GM19193 (cell line): ENCODE data around the gene MAPK8IP1.

Experiments used
- POLR2A ChIP-seq: IDR thresholded peaks from 4 replicates; pipeline ENCODE4 v1.6.1; 2011; ENCODE audit not compliant: insufficient read depth, insufficient read length; ENCODE audit errors: extremely low read depth

MAPK8IP1 gene

DNA sequence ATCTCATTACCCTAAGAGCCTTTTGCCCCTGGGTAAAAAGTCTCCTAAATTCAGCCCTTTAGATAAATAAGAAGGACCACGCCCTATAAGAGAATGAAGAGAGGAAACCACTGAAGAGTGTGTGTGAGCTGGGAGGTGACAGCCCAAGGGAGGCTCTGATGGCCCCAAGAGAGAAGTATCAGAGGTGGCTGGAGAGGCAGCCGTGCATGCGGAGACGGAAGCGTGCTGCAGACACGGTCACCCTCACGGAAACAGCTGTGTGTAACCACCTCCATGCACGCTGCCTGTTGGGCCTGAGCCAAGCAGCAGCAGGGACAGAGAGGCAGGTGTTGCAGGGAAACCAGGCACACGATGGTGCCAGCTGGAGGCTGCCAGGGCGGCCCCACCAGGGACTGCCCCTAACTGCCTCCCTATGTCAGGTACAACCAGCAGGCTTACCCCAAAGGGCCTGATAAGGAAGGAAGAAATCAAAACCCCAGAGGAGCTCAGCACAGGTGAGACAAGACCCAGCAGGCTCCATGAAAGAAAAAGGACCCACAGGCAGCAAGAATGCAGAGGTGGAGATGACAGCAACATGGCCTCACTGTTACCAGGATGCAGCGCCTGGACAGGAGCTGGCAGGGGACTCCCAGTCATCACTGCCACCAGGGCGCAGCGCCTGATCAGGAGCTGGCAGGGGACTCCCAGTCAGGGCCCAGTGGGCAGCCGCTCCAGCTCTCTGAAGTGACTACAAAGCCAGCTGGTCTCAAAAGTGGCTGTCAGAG lies 44.8 kb downstream of the MAPK8IP1 start:
- TF ChIP-seq POLR2A: no peak

DNA sequence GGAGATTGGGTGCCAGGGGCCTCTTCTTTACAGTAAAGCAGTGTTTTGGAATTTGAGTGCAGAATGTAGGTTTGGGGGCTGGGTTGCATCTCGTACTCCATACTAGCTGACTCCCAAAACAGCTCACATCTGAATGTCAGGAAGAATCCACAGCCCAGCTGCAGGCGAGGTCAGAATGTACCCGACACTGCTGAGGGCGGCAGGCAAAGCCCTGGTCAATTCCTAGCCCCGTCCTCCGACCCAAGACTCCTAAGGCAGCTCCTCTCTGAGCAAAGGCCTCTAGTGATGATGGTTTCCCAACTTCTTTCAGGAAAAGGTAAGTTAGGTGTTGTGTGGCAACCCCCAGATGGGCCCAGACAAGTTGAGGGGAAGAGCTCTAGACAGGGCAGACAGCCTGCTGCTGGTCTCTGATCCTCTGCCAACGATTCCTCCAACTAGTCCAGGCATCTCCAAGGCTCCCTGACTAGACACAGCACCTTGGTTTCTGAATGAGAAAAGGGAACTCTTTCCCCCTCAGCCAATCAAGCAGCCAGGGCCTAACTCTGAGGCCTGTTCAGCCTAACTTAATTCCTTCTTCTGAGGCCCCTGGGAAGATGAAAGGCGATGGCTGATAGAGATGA lies 45.6 kb downstream of the MAPK8IP1 start:
- TF ChIP-seq POLR2A: no peak

DNA sequence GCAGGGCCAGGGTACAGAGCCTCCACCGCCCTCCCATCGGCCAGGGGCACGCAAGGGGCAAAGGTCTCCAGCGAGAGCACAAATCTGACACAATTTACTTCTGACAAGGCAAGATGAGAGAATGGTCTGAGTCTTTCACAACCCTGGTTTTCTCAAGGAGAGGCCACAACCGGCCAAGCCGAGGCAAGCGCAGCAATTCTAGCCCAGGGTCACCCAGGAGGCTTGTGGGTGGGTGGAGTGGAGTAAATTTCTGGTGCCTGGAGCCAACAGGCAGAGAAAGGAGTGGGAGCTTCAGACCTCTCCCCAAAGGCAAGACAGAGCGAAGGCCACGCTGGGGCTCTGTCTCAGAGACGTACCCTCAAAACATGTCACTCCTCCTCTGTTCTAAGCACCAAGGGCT lies 46.3 kb downstream of the MAPK8IP1 start:
- TF ChIP-seq POLR2A: no peak

DNA sequence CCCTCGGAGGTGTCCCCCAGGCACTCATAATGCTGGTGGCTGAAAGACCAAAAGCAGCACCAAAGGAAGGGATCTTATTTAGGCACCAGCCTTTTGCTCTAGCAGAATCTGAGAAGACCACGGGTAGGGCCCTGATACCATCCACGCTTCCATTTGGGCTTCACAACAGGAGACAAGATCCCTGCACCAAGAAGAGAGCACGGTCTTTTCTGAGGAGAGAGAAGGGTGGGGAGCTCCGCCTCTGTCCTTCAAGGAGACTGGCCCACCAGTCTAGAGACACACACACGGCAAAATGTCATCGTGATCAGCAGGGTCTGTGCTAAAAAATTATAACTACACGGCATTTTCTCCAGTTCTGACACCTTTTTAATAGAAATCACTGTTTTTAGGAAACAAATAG lies 46.8 kb downstream of the MAPK8IP1 start:
- TF ChIP-seq POLR2A: no peak

DNA sequence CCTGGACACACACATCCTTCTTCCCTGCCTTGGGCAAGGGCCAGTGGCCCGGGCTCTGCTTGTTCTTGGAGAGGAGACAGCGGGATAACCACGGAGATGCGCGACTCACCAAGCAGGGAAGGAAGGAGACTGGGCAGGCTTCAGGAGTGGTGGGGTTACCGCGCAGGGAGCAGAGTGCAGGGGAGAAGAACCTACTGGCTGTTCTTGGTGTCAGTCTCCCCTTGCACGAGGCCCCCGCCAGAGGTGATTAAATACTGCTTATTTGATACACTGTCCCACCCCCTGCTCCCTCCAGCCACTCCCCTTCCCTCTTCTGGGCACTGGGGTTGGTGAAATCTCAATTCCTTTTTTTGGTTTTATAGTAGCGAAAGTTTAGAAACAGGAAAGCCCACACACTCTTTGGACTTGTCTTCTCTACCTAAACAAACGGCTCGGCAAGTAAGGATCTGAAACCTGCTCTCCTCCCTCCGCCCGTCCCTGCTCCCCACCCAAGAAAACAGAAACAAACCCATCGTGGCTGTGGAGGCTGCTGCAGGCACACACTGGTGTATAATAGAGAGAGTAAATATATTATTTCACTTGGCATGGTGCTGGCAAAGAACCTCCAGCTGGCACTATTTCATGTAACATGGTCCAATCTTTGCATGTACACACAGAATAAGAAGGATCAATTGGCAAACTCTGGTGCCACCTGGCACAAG lies 47.8 kb downstream of the MAPK8IP1 start:
- TF ChIP-seq POLR2A: no peak

DNA sequence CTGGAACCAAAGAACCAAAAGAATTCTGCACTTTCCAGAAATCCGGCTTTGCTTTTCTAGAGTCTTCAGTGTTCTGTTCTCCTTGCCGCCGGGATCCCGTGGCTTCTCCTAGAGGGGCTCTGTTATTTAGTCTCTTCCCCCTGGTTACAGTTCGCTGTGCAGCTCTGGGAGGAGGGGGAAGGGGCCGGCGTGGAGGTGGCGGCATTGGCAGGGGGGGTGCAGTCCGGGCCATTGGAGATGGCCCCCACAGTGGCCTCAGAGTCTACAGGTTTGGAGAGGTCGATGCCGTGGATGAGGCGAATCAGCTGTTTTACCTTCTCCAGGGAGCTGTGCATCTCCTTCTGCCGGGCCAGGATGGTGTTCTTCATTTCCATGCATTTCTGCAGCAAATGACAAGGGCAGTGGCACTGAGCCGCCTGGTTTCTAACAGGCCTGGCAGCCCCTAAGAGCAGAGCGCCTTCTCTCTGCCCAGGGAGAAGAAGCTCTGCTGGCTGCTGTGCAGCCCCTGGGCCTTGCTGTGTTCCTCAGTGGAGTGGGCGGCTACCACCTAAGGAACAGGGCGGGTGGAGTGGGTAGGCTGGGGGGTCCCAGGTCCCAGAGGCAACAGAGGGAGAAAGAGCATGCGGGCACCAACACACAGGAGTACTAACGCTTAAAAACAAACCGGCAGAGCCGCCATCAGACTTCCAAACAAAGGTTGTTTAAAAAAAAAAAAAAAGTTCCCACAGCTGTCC lies 48.6 kb downstream of the MAPK8IP1 start:
- no peak for TF ChIP-seq POLR2A

DNA sequence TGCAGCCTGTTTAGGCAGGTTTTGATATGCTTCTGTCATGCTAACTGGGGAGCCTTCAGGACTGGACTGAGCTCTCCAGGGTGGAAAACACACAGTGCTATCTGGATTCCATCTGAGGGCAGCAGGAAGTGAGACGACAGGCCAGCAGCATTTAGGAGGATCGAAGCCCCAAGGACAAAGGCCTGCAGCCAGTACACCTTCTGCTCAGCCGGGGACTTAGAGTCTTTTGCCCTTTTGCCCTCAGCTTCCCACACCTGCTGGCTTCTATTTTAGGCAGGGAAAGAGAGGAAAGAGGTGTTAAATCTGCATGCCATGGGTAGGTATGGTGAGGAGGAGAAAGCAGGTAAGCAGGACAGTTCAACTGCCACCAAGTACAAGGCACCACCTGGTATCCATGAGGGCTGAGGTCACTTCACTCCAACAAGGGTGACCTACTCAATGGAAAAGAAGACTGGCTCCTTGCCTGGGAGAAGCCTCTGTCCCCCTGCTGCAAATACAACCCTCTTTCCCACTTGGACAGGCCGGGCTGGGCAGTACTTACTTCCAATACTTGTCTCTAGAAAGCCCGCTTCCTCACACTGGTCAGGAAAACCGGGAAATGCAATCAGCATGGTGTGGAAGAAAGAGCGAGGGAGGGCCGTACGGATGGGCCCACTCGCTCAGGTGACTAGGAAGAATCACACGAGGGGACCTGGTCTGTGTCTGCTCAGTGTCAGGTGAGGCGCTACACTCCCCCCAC lies 49.3 kb downstream of the MAPK8IP1 start:
- TF ChIP-seq POLR2A: no peak

DNA sequence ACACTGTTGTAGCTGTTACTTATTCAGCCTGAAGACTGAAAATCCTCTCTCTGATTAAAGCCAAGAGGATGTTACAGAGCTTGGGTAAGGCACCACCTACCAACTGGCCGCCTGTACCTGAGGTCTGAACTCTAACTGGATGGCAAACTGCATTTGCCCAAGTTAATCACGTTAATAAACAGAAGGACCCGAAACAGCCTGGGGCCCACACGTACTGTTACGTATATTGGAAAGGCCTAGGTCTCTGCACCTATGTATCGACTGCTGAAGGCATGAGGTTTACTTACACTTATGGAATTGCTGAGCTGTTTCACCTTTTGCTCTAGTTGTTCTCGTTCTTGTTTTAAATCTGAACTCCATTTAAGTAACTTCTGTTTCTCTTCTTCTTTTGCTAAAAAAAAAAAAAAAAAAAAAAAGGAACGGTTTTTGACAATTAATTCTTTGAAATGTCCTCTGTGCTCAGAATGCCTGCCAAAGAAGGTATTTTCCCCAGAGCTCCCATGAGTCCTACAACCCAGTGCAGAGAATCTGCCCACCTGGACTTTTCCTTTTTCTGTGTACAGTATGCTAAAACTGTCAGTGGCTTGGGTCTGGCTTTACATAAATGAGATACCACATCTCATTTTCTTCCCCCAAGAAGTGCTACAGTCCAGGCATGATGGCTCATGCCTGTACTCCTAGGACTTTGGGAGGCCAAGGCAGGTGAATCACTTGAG lies 50.1 kb downstream of the MAPK8IP1 start:
- no peak for TF ChIP-seq POLR2A

DNA sequence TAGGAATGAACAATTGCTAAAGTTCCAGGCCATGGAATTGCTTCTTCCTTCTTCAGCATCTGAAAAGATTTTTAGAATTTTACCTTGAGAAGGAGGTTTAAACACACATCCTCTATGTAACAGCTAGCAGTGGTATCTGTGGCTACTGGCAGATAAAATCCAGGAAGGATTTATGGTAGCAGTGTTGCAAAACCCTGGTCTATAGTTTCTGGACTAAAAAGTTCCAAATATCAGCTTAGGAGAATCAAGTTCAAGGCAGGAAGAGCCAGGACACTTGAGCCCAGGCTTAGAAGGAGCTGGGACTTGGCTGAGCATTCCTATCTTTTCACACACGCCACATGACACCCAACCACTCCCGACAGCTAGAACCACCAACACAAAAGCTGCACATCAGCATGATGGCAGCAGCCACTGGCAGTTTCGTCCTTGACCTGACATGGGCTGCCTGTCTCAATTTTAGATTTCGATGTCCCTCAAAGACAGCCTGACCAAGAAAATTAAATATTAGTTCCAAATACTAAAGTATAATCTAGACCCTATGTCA lies 51.1 kb downstream of the MAPK8IP1 start:
- no peak for TF ChIP-seq POLR2A

DNA sequence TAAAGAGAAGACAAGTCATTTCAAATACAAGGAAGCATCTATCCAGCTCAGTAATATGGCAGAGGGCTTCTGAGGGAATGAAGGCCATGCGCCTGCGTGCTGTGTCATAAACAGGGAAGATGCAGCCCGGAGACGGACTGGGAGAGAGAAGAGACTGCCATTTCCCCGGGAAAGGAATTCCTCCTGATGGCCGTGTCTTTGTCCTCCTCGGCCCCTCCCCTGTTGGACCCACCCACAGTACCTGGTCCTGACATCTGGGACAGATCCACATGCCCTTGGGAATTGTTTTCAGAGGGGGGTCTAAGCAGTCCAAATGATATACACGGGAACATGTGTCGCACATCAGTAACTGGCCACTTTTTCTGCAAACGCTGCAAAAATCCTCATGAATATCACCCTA lies 52.5 kb downstream of the MAPK8IP1 start:
- no peak for TF ChIP-seq POLR2A

DNA sequence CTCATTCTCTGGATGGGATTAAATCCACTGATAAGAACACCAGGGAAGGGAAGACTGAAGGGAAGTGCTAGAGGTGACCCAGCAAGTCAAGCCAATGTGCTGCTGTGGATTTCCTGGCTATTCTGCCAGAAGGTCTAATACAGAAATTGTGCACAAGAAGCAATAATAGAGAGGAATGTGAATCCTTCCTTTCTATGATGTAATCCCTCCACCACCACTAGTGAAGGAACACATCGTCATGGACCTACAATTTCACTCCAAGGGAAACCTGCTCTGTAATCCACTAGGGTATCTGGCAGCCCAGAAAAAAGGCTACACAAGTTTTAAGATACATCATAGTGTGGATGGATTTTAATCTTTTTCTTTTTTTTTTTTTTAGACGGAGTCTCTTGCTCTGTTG lies 54.4 kb downstream of the MAPK8IP1 start:
- TF ChIP-seq POLR2A: no peak

DNA sequence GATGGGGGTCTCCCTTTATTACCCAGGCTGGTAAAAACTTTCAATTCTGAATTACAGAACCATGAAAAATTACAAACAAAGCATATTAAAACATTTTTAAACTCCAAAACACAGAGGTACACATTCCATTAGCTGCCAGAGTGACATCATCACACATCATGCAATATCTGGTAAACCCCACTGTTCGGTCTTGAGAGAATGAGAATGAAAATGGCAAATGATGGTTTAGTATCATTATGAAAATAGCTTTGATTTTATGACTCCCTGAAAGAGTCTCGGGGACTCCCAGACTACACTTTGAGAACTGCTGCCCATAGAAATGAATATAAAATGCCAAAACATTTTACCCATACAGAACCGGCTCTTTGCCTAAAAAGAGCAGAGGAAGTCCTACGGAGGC lies 55.8 kb downstream of the MAPK8IP1 start:
- no peak for TF ChIP-seq POLR2A

DNA sequence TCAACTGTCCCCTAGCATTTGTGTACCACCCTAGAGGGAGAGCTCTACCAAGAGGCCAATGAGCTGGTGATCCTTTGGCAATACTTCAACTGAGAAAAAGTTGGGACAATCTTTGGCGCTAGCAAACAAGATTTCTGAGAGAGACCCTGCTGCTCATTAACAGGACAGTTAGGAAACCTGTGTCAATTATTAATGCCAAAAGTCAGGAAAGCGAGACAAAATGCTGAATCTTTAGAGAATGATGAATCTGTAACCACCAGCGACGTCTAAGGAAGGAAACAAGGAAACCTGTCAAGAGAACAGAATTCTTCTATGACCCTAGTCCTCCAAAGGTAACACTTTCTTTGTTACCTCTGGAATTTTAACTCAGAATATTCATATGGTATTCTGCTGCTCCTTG lies 56.9 kb downstream of the MAPK8IP1 start:
- no peak for TF ChIP-seq POLR2A

DNA sequence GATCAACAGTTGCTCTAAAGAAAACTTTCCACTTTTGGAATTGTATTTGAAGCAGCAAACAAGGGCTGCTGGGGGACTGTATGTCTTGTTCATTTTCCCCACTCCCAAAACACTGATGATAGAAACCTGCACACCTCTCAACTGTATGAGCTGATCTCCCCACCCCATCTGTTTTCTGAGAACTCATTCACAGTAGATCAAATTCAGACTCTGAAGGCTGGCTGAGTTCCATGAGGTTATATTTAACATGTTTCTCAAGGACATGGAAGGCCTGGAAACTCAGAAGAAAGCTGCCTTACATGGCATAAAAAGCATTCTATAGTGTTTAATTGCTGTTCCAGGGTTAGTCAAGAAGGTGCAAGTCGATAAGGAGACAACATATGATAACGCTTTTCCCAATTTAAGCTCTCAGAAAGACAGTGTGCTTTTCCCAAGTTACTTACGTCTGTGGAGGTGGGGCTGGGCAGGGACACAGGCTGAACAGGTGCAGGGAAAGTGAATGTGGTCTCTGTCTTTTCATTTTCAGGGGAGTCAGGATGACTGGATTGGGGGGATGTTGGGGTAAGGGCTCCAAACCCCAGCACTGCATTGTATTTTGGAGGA lies 60.0 kb downstream of the MAPK8IP1 start:
- TF ChIP-seq POLR2A: no peak

DNA sequence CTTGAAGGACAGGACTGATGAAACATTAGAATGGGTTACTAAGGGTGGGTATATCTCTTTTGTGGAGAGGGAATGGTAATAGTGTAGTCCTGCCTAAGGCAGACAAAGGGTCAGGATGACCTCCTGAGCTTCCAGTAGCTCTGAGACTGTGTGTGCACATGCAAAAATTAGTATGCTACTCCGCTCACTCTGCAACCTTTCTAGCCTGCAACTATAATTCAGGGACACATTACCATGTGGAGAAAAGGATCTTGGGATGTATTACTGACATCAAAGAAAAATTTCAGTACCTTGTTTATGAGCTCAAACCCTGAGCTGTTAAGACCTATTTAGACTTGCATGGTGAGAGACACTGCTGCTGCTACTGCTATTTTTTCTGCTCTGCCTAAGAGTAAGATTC lies 62.4 kb downstream of the MAPK8IP1 start:
- TF ChIP-seq POLR2A: no peak
